ENCODE data around the gene RDH13.

GRCh38 chr19:55046975-55047622 is 15.8 kb downstream of the RDH13 start:
- TF ChIP-seq CTCF (IDR thresholded peaks at IDR 0.05) (no peak), POLR2A (IDR thresholded peaks at IDR 0.05; ENCODE audit: low read depth) (no peak), EP300 (IDR thresholded peaks at IDR 0.05) (no peak)
